Tibial nerve (tissue), 4 donors: ENCODE measurements around the gene ZNF175. TPM values are rescaled to one million over a fixed set of nuclear protein-coding genes. Genes with fewer than 3 reads are reported as not detected.

Source experiments
- DNase-seq, 2 donors: peaks; one replicate each; pipeline ENCODE4 v3.0.0-alpha.2; 2019; ENCODE audit warnings: low spot score in 2 of 2
- H3K27ac ChIP-seq, 4 donors: fragments of 200-600 bp; sonication (generic) in 3 of 4; one replicate each; pipeline ENCODE4 v1.5.1; 2017 to 2019; ENCODE audit warnings: mild to moderate bottlenecking in 1 of 4
- H3K27me3 ChIP-seq, 2 donors: fragments of 200-600 bp; sonication (generic) in 1 of 2; one replicate each; pipeline versions ENCODE4 v1.5.1 to v1.6.0; 2017 to 2019
- H3K36me3 ChIP-seq, 3 donors: fragments of 200-600 bp; sonication (generic); one replicate each; pipeline ENCODE4 v1.5.1; 2018 to 2019
- H3K4me1 ChIP-seq, 4 donors: fragments of 200-600 bp; sonication (generic) in 3 of 4; one replicate each; pipeline ENCODE4 v1.5.1; 2017 to 2019
- H3K4me3 ChIP-seq, 4 donors: fragments of 200-600 bp; sonication (generic) in 3 of 4; one replicate each; pipeline ENCODE4 v1.5.1; 2017 to 2019; ENCODE audit warnings: mild to moderate bottlenecking in 1 of 4, moderate library complexity in 1 of 4
- H3K9me3 ChIP-seq, 4 donors: fragments of 200-600 bp; sonication (generic) in 3 of 4; one replicate each; pipeline ENCODE4 v1.5.1; 2017 to 2019
- CTCF ChIP-seq, 5 experiments: fragments of 200-600 bp in 3 of 5; fragments of 450-650 bp in 2 of 5; sonication (generic) in 3 of 5; IDR thresholded peaks; one replicate each; pipeline ENCODE4 v1.5.1; 2016 to 2019; ENCODE audit warnings: antibody characterized with exemption in 5 of 5, mild to moderate bottlenecking in 3 of 5, moderate library complexity in 2 of 5
- EP300 ChIP-seq, 2 donors: sonication (generic); formaldehyde crosslinking; IDR thresholded peaks; one replicate each; pipeline ENCODE4 v1.6.1; 2017; ENCODE audit warnings: antibody characterized with exemption in 2 of 2, mild to moderate bottlenecking in 1 of 2
- POLR2A ChIP-seq, 2 donors: fragments of 450-650 bp; IDR thresholded peaks; one replicate each; pipeline ENCODE4 v1.6.1; 2017; ENCODE audit warnings: antibody characterized with exemption in 2 of 2, mild to moderate bottlenecking in 2 of 2, moderate library complexity in 2 of 2
- WGBS, 2 donors: methylation state at CpG; one replicate each; pipeline ENCODE4 v1.1.5; 2018; 5-methylcytosine and 5-hydroxymethylcytosine counted together
- total RNA-seq, 4 donors: library from RNA; depleted of rRNA; stranded (reverse); fragments of >200 nt; gene quantifications; one replicate each; pipeline ENCODE4 v1.1.0, GENCODE V29; 2016

The ZNF175 gene
- total RNA-seq, 4 donors from 2014 or later = 4.3 to 8.5 (median 7.3) TPM

- 83 to 92% methylated on average over 3 of the region's 3 CpGs for WGBS, 2 donors
- TF ChIP-seq POLR2A (IDR thresholded peaks at IDR 0.05) = no peak
- no peak for TF ChIP-seq CTCF (IDR thresholded peaks at IDR 0.05)
- TF ChIP-seq EP300 (IDR thresholded peaks at IDR 0.05) = no peak
- Histone ChIP-seq H3K27ac (no peak overlapping the region), H3K27me3 (peaks cover 0 to 6% of the 10 kb centered on the region in 2 donors), H3K4me3 (no peak overlapping the region), H3K36me3 (peaks cover 0 to 42% (median 0%) of the 10 kb centered on the region in 3 donors), H3K9me3 (no peaks in the 10 kb centered on the region), H3K4me1 (peaks cover 0 to 23% (median 9%) of the 10 kb centered on the region in 4 donors)
- no peak for DNase-seq
Observed at GRCh38 chr19:51573331-51573730, 2.2 kb downstream of the ZNF175 start.

GRCh38 chr19:51576850-51577249 is 5.8 kb downstream of the ZNF175 start:
- H3K27me3 ChIP-seq = no peaks in the 10 kb centered on the region
- DNase-seq = no peak
- TF ChIP-seq POLR2A (IDR thresholded peaks at IDR 0.05) (no peak), CTCF (IDR thresholded peaks at IDR 0.05) (no peak), EP300 (IDR thresholded peaks at IDR 0.05) (no peak)
- H3K9me3 ChIP-seq = no peaks in the 10 kb centered on the region
- H3K4me3 ChIP-seq = no peak overlapping the region
- 92 to 96% methylated on average over 6 of the region's 6 CpGs for WGBS, 2 donors
- no peak overlapping the region for H3K27ac ChIP-seq
- H3K4me1 ChIP-seq = peaks cover 0 to 20% (median 6%) of the 10 kb centered on the region in 4 donors
- H3K36me3 ChIP-seq = peaks cover 0 to 75% (median 0%) of the 10 kb centered on the region in 3 donors

GRCh38 chr19:51586103-51586728 is 15.1 kb downstream of the ZNF175 start:
- Histone ChIP-seq H3K4me1 (no peaks in the 10 kb centered on the region), H3K36me3 (peaks cover 0 to 92% (median 13%) of the 10 kb centered on the region in 3 donors), H3K27ac (no peak overlapping the region), H3K27me3 (no peaks in the 10 kb centered on the region), H3K9me3 (peaks cover 0 to 31% (median 3%) of the 10 kb centered on the region in 4 donors), H3K4me3 (no peak overlapping the region)
- no peak for DNase-seq
- 64 to 92% methylated on average over 1 of the region's 1 CpG for WGBS, 2 donors
- TF ChIP-seq POLR2A (IDR thresholded peaks at IDR 0.05) (no peak), CTCF (IDR thresholded peaks at IDR 0.05) (no peak), EP300 (IDR thresholded peaks at IDR 0.05) (no peak)

GRCh38 chr19:51586799-51587198 is 15.7 kb downstream of the ZNF175 start:
- peaks cover 0 to 31% (median 3%) of the 10 kb centered on the region in 4 donors for H3K9me3 ChIP-seq
- H3K4me3 ChIP-seq = no peak overlapping the region
- 92 to 98% methylated on average over 4 of the region's 4 CpGs for WGBS, 2 donors
- H3K27ac ChIP-seq = no peak overlapping the region
- no peak for DNase-seq
- TF ChIP-seq POLR2A (IDR thresholded peaks at IDR 0.05) (no peak), CTCF (IDR thresholded peaks at IDR 0.05) (no peak), EP300 (IDR thresholded peaks at IDR 0.05) (no peak)
- H3K27me3 ChIP-seq = no peaks in the 10 kb centered on the region
- no peaks in the 10 kb centered on the region for H3K4me1 ChIP-seq
- peaks cover 0 to 86% (median 13%) of the 10 kb centered on the region in 3 donors for H3K36me3 ChIP-seq

- no peak for DNase-seq
- WGBS, 2 donors = 94 to 97% methylated on average over 9 of the region's 9 CpGs
- H3K36me3 ChIP-seq = peaks cover 0 to 79% (median 10%) of the 10 kb centered on the region in 3 donors
- H3K4me3 ChIP-seq = no peak overlapping the region
- TF ChIP-seq POLR2A (IDR thresholded peaks at IDR 0.05) (no peak), EP300 (IDR thresholded peaks at IDR 0.05) (no peak), CTCF (IDR thresholded peaks at IDR 0.05) (no peak)
- no peaks in the 10 kb centered on the region for H3K27me3 ChIP-seq
- peaks cover 0 to 31% (median 3%) of the 10 kb centered on the region in 4 donors for H3K9me3 ChIP-seq
- H3K4me1 ChIP-seq = no peaks in the 10 kb centered on the region
- no peak overlapping the region for H3K27ac ChIP-seq
Observed at GRCh38 chr19:51587264-51588191, 16.4 kb downstream of the ZNF175 start.
